Measurements from ENCODE around the gene ERF. TPM values are rescaled to one million over a fixed set of nuclear protein-coding genes. Genes with fewer than 3 reads are reported as not detected.
"Not testable (repeated sequence)": the region's sequence is repeated elsewhere in the genome, so short reads cannot be mapped to it uniquely, and the experiment has no call there.

The ERF gene
- polyA plus RNA-seq, 5 donors = 31.0 to 58.4 (median 42.0) TPM

DNA sequence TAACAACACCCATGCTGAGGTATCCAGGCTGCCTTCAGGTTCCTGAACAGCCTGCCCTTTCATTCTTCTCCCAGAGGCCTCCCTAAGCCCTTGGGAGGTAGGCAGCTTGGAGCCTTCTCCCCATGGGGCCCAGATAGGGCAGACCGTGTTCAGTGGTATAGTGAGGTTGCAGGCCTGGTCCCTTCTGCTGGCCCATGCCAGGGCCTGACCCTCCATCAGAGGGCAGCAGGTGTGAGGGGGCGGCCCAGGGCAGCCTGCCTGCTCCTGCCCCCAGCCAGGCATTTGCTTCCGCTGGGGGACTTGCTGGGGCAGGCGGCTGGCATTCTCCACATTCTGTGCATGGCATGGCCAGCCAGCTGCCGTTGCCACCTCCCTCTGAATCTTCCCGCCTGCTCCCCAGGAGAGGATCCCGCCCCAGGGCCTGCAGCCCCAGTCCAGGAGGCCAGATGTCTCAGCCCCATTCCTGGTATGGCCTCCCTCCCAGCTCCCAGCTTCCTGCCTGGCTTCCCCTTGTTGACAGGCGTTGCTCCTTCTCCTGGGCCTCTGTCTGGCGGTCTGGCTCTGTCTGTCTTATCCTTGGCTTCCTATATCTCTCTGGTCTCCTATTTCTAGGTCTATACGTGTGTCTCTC lies 23.0 kb upstream of the ERF start:
- DNase-seq = no peak

GRCh38 chr19:42276821-42277220 lies 21.9 kb upstream of the ERF start:
- no peak for DNase-seq

GRCh38 chr19:42276284-42276683 lies 21.4 kb upstream of the ERF start:
- DNase-seq = no peak

DNA sequence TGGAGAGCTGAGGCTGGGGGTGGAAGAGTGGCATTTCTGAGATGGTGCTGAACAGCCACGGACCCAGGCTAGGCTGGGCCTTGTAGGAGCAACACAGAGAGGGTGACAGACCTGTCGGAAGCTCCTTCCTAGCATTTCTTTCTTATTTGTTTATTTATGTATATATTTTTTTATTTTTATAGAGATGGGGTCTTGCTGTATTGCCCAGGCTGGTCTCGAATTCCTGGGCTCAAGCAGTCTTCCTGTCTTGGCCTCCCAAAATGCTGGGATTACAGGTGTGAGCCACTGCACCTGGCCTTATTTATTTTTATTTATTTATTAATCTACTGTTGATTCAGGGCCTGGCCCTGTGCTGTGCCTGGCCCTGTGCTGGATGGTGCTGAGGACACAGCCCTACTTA lies 20.6 kb upstream of the ERF start:
- no peak for DNase-seq

DNA sequence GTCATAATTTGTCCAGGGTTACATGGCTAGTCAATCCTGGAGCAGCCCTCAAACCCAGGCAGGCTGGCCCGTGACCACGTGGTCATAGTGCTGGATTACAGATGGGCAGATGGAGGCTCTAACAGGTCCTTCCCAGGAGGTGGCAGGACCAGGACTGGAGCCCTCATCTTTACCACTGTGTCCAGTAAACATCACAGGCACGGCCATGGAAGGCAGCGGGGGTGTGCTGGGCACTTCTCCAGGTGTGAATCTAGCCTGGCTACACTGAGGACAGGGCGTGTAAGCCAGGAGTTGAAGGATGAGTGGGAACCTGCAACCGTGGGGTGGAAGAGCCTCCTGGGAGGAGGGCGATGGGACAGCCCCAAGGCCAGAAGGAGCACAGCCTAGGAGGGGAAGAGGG lies 20.2 kb upstream of the ERF start:
- no peak for DNase-seq

DNA sequence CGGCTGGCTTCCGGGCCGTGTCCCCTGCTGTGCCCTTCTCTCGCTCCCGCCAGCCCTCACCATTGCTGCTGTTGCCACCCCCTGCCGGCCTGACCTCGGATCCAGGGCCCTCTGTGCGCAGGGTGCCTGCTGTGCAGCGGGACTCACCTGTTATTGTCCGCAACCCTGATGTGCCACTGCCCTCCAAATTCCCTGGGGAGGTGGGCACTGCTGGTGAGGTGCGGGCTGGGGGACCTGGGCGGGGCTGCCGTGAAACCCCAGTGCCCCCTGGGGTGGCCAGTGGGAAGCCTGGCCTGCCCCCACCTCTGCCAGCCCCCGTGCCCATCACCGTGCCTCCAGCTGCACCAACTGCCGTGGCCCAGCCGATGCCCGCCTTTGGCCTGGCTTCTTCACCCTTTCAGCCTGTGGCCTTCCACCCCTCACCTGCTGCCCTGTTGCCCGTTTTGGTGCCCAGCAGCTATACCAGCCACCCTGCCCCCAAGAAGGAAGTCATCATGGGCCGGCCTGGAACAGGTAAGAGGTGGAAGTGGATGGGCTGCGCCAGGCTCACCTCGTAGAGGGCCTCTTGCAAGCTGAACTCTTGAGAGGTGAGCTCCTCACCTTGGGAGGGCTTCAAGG lies 19.2 kb upstream of the ERF start:
- DNase-seq = no peak

GRCh38 chr19:42273407-42274064 lies 18.6 kb upstream of the ERF start:
- DNase-seq = no peak

GRCh38 chr19:42272989-42273406 lies 18.1 kb upstream of the ERF start:
- no peak for DNase-seq

GRCh38 chr19:42272535-42272897 lies 17.6 kb upstream of the ERF start:
- no peak for DNase-seq

DNA sequence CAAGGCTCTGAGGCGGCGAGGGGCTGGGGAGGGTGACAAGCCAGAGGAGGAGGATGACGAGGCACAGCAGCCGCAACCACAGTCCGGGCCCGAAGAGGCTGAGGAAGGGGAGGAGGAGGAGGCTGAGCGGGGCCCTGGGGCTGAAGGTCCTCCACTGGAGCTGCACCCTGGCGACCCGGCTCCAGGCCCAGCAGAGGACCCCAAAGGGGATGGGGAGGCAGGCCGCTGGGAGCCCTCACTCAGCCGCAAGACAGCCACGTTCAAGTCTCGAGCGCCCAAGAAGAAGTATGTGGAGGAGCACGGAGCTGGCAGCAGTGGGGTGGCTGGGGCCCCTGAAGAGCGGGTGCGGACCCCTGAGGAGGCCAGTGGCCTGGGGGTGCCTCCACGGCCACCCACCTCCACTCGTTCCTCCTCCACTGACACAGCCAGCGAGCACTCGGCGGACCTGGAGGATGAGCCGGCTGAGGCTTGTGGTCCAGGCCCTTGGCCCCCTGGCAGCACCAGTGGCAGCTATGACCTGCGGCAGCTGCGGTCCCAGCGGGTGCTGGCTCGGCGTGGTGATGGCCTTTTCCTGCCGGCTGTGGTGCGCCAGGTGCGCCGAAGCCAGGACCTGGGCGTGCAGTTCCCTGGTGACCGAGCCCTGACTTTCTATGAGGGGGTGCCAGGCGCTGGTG lies 17.1 kb upstream of the ERF start:
- DNase-seq = no peak

DNA sequence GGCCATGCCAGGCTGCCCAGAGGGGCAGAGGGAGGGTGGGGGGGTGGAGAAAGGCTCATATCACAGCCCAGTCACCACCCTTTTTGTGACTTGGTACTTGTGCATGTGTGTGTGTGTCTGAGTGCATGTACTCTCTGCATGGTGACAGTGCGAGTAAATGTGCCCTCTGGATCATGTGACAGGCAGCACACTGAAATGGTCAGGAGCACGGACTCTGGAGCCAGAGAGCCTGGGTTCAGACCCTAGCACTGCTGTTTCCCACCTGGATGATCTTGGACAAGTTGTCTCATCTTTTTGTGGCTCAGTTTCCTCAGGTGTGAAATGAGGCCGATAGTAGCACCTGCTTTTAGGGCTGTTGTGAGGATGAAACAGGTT lies 16.1 kb upstream of the ERF start:
- DNase-seq = no peak

DNA sequence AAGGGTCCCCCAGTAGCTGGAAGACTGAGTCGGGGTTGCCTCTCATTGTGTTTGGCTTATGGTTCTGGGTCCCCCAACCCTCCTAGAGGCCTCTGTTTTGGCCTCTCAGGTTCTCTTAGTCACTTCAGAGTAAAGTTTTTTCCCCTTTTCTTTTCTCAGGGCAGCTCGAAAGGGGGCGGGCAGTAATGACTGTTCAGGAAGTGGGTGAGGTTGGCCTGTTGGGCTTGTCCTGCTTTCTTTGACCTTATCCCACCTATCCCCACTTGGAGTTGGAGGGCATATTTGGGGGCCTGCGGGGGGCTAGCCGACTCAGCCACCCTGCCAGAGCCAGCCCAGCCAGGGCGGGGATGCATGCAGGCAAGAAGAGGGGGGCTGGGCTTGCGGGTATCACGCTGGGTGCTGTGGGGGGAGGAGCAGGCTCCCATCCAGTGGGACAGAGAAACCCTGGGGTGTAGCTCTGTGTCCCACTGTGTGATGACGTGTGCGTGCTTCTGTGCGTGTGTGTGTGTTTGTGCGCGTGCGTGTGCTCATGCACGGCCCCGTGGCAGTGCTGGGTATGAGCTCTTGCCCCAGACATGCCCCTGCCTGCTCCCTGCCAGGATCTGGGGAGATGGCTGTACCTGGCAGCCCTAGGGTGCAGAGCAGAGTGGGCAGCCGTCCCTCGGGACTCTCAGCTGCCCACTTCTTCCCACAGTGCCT lies 15.6 kb upstream of the ERF start:
- DNase-seq = no peak

- DNase-seq = no peak
Observed at GRCh38 chr19:42269478-42270345, 14.8 kb upstream of the ERF start.

- peak; percentile 100 for DNase-seq
Observed at GRCh38 chr19:42268704-42269477, 14.0 kb upstream of the ERF start, which contains the start of gene CIC. Gene CIC, plus strand, starts transcription at chr19:42269252. Its CDS starts 2,532 bp downstream, at chr19:42271784.

GRCh38 chr19:42268142-42268703 lies 13.3 kb upstream of the ERF start:
- peak; percentile 100 for DNase-seq

GRCh38 chr19:42267644-42268141 lies 12.8 kb upstream of the ERF start:
- DNase-seq = no peak

- not testable (repeated sequence) for DNase-seq
Observed at GRCh38 chr19:42266928-42267603, 12.1 kb upstream of the ERF start.

- DNase-seq = not testable (repeated sequence)
Observed at GRCh38 chr19:42266105-42266504, 11.2 kb upstream of the ERF start.

GRCh38 chr19:42261763-42262162 lies 6.8 kb upstream of the ERF start:
- no peak for DNase-seq
